Retina (tissue), 1 donor: ENCODE data around the gene FMOD.

ENCODE experiments used
- DNase-seq: peaks from one replicate; pipeline ENCODE4 v3.0.0-alpha.2; 2016

Gene FMOD

DNA sequence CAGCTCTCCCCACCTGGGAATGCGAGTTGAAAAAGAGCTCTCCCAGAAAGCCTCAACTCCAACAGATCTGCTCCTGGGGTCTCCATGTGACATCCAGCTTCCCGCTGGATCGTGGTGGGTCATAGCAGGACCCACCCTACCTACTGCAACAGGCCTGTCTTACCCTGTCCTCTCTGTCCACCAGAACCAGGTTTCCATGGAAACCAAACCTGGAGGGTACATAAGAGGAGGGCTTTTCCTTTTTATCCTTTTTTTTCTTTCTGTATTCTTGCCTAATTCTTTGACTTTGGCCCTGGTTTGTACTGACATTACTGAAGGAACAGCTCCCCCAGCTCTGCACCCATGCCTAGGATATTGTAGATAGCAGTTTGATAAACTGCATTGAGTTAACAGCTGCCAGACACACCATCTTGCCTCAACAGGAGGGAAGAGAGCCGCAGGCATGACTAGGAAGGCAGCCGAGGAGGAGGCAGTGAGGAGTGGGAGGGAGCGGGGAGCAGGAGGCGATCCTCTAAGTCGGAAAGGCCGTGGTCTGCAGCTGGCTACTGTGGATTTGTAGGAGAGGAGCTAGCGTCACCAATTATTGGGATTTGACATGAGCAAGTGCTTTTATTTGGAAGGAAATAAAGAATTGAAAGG lies 9.7 kb upstream of the FMOD start:
- no peak for DNase-seq

DNA sequence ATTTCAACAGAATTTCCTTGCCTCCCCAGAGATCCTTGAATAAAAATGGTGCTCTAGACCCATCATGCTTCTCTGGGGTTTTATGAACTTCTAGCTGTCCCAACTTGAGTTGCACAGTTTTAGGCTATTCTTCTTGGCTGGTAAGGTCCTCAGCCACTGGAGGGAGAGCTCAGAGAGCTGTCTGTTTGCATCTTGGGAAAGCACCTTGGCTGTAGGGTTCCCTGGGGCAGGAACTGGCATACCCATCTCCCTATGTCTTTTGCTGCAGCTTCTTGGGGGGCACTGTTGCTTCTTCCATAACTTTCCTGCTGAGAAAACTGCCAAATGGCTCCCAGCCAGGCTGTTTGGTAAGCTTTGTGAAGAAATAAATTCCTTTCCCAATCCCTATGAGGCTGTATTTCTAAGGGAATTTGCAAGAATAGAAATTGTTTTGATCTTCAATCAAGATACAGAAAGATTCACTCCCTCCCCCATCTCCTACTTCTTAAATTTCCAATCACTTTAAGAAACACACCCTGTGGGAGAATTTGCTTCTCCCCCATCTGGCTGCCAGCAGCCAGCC lies 8.2 kb upstream of the FMOD start:
- DNase-seq: no peak

DNA sequence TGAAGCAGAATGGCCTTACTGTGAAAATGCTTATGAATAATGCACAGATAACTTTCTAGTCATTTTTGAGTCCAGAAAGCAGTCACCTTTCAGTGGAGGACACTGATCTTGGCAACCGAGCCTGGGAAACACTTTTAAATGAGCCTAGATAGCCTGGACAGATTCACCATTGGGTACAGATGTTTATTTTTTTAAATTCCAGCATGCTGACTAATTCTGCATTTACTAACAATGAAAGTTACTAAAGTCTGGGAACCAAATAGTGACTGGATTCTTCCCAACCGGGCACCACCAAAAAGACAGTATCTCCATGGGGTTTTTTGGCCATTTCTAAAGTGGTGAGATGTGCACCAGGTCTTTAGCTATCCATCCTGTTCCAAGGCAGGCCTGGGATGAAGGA lies 3.3 kb upstream of the FMOD start:
- no peak for DNase-seq

- DNase-seq: no peak
Observed at GRCh38 chr1:203353486-203353885, 2.6 kb upstream of the FMOD start.

DNA sequence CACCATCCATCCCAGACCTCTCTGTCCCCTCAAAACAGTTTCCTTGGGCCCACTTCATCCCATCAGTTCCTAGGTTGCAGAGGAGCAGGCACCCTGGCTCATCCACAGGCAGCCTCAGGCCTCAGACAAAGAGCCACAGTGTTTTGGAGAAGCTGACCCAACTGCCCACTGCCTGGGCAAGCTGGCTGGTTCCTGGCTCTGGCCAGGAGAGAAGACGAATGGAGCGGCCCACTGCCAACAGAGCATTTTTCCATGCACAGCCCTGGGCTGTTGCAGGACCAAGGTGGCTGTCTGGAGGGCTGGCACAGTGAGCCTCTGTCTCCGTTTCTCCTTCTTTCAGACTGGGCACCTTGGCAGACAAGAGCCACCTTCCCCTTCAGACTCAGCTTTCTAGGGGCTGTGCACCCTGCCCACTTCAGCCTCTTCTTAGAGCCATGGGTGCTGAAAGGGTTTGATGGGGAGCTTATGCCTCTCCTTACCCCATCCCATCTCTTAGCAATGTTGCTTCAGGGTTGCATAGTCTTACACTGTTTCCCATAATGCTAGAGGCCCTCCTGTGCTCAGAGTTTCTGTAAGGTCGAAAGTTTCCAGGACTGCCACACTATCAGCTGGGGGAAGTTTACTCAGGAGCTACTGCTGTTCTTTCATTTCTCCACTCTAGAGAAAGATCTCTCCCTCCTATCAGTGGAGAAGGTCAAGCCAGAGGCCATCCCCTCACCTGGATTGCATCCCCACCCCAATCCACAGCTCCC lies 973 bp downstream of the FMOD start:
- DNase-seq: no peak

DNA sequence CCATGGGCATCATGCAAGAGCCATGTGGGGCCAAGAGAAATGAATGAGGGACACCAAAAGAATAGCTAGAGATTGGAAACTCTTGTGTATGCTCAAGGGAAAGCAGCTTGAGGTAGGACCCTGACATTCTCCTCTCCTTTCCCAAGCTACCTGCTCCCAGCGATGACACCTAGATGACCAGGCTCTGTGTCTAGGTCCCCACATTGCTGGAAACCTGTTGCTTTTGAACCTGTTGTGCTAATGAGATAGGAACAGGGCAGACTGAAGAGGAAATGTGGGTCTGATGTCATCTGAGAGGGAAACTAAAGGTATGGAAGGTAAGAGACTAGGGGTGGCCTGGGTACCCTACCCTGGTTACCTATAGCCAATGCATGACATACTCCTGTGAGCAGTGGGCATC lies 1.8 kb downstream of the FMOD start:
- DNase-seq: no peak

DNA sequence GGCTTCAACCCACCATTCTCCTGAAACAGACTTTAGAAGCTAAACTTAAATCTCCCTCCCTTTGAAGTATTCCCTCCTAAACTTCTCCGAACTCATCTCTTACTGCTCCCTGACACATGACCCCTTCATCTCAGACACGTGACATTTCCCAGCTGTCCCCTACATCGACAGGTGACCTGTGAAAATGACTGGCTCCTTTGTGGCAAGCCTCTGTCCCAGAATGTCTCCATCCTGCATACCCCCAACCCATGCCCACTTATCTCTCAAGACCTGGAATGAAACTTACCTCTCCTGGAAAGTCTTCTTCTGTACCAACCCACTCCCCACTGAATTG lies 4.2 kb downstream of the FMOD start:
- no peak for DNase-seq

- DNase-seq: no peak
Observed at GRCh38 chr1:203346060-203346768, 4.7 kb downstream of the FMOD start.

- DNase-seq: no peak
Observed at GRCh38 chr1:203343956-203344754, 6.8 kb downstream of the FMOD start.

DNA sequence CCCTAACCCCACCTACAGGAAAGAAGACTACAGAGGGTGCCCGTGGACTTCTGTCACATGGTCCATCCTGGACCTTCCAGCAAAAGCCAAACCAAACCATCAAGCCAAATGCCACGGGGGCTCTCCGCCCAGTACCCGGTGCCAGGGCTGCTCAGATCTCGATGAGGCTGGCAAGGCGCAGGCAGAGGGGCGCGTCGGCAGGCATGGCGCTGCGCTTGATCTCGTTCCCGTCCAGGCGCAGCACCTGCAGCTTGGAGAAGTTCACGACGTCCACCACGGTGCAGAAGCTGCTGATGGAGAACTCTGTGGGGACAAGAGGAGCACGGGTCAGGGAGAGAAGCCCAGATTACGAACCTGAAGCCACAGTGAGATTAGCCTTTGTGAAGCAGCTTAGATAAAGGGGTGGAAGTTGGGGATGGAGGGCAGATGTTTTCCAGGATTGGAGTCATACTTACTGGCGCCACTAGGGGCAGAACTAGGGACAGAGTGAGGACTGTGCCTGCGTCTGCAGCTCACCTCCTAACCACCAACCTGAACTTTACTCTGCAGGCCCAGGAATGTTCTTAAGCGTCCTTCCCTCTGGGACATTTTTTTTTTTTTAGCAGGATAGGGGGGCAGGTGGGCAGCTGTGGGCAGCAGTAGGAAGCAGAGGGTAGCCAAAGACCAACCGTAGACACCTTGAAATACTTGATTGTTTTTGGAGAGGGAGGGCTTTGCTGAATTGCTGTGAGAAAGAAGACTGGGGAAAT lies 8.6 kb downstream of the FMOD start:
- DNase-seq: peak; percentile 76

- DNase-seq: peak; percentile 80
Observed at GRCh38 chr1:203340112-203340790, 10.7 kb downstream of the FMOD start.

- peak; percentile 76 for DNase-seq
Observed at GRCh38 chr1:203338335-203339036, 12.4 kb downstream of the FMOD start.

DNA sequence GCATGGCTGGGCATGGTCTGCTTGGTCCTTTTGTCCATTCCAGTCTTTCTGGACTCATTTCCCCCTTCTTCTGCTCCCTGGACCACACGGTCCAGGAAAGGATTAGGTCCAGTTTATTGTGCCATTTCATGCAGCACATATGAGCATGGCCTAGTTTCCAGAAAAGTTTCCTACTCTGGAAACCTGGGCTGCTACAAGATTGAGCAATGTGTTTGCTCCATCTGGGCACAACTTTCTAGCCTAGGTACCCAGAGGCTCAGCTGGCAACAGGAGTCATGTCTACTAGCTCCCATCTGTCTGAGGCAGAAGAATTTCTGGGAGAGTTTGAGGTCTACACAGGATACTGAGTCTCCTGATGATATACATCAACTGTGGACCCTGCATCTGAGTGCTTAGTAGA lies 14.8 kb downstream of the FMOD start:
- DNase-seq: no peak

DNA sequence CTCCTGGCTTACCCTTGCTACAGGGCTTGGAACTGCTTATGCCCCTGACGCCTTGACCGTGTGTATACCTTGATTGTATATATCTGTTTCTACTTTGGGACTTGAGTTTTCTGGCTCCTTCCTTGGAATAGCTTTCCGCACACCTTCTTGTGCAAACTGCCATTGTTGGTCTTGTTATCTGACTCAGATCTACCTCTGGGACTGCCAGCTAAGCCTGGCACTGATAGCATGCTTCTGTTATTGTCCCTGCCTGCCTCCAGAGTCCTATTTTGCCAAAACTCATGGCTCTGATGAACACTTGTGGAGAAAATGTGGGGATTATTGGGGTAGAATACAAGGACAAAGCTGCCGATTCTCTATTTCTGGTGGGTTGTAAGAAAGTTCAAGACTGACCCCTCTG lies 15.4 kb downstream of the FMOD start:
- no peak for DNase-seq

DNA sequence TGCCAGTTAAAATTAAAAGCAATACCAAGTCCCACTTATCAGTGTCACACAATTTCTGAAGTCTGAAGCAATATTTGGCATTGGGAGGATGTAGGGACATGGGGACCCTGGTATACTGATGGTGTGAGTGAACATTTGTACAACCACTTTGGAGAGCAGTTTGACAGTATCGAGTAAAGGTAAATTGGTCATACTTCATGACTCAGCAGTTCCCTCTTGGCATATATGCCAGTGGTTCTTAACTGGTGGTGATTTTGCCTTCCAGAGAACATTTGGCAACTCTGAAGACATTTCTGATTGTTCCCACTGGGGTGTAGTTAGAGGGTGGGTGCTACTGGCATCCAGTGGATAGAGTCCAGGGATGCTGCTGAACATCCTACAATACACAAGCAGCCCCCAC lies 19.7 kb downstream of the FMOD start:
- DNase-seq: no peak

- peak; percentile 48 for DNase-seq
Observed at GRCh38 chr1:203328714-203329122, 22.2 kb downstream of the FMOD start.

GRCh38 chr1:203327684-203328457 lies 23.1 kb downstream of the FMOD start:
- DNase-seq: no peak

GRCh38 chr1:203326830-203327683 lies 23.9 kb downstream of the FMOD start:
- DNase-seq: peak; percentile 93

GRCh38 chr1:203325418-203326091 lies 25.4 kb downstream of the FMOD start:
- peak; percentile 75 for DNase-seq
